ENCODE measurements around the gene KRTAP10-2. TPM values are rescaled to one million over a fixed set of nuclear protein-coding genes. Genes with fewer than 3 reads are reported as not detected.
"Not testable (repeated sequence)": the region's sequence is repeated elsewhere in the genome, so short reads cannot be mapped to it uniquely, and the experiment has no call there.

KRTAP10-2 gene
- not detected for total RNA-seq

DNA sequence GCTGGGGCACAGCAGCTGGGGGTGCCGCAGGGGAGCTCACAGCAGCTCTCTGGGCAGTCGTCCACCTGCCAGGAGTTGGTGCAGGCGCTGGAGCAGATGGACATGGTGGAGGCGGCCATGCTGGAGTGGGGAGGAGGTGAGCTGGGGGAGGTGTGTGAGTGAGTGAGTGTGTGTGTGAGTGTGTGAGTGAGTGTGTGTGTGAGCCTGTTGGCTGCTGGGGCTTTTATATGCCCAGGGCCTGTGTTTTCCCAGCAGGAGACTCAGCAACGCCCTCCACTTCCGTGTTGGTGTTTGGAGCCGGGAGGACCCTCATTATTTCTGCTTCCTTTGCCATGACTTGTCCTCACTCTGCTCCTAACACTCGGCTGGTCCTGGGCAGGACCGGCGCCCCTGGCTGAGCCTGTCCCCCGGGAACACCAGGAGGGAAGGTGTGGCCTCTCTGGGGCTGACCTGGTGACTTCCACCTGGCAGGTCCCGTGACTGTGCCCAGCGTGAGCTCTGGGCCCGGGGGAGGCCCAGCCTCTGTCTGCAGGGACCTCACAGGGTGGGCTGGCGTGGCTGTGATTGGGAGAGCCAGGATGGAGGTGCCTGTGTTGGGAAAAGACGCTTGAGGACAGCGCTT lies at the start of gene KRTAP10-2:
Gene KRTAP10-2, minus strand, starts transcription at position 166 of the 622 bp plus-strand sequence. Its CDS starts 47 bp downstream, at position 119.
- Histone ChIP-seq H3K27me3 (peaks cover 0 to 51% of the 10 kb centered on the region in 2 donors), H3K27ac (no peak within 1 kb of the TSS), H3K9me3 (peaks cover under 1 to 5% of the 10 kb centered on the region in 2 donors), H3K36me3 (no peaks in the 10 kb centered on the region), H3K4me3 (no peak within 1 kb of the TSS), H3K4me1 (no peaks in the 10 kb centered on the region)
- intact Hi-C loops (cut with DNase I; ENCODE audit: low total_unique reads), result no loop called here
- peak in 1 of 2 donors; percentile 36 for DNase-seq (ENCODE audit: low spot score in 2 of 2)
- no peak for TF ChIP-seq POLR2A (IDR thresholded peaks at IDR 0.05)
- no peak for TF ChIP-seq CTCF (IDR thresholded peaks at IDR 0.05)
- TF ChIP-seq POLR2AphosphoS5 (IDR thresholded peaks at IDR 0.05), result no peak

GRCh38 chr21:44601091-44601490 lies 49.8 kb upstream of the KRTAP10-2 start:
- H3K4me3 ChIP-seq; H3K36me3 ChIP-seq; H3K4me1 ChIP-seq; H3K27ac ChIP-seq; intact Hi-C loops (cut with DNase I; ENCODE audit: low total_unique reads); DNase-seq (ENCODE audit: low spot score in 2 of 2): not testable (repeated sequence)
- Histone ChIP-seq H3K27me3 (peaks cover 0 to 56% of the 10 kb centered on the region in 2 donors), H3K9me3 (peaks cover 0 to 12% of the 10 kb centered on the region in 2 donors)

GRCh38 chr21:44600118-44600978 lies 49.0 kb upstream of the KRTAP10-2 start, which contains the start of gene KRTAP10-7:
Gene KRTAP10-7, plus strand, starts transcription at chr21:44600597. Its CDS starts 25 bp downstream, at chr21:44600622.
- H3K4me1 ChIP-seq; intact Hi-C loops (cut with DNase I; ENCODE audit: low total_unique reads); H3K27ac ChIP-seq; H3K36me3 ChIP-seq; DNase-seq (ENCODE audit: low spot score in 2 of 2); H3K4me3 ChIP-seq: not testable (repeated sequence)
- H3K27me3 ChIP-seq, result peaks cover 0 to 60% of the 10 kb centered on the region in 2 donors
- peaks cover 0 to 12% of the 10 kb centered on the region in 2 donors for H3K9me3 ChIP-seq

GRCh38 chr21:44599264-44600029 lies 48.1 kb upstream of the KRTAP10-2 start:
- H3K4me3 ChIP-seq, result no peak overlapping the region
- peaks cover 0 to 10% of the 10 kb centered on the region in 2 donors for H3K9me3 ChIP-seq
- H3K27ac ChIP-seq, result no peak overlapping the region
- H3K4me1 ChIP-seq, result no peaks in the 10 kb centered on the region
- no peaks in the 10 kb centered on the region for H3K36me3 ChIP-seq
- no peak for DNase-seq (ENCODE audit: low spot score in 2 of 2)
- H3K27me3 ChIP-seq, result peaks cover 0 to 60% of the 10 kb centered on the region in 2 donors
- no peak for TF ChIP-seq CTCF (IDR thresholded peaks at IDR 0.05)
- no peak for TF ChIP-seq POLR2A (IDR thresholded peaks at IDR 0.05)
- no peak for TF ChIP-seq POLR2AphosphoS5 (IDR thresholded peaks at IDR 0.05)
- intact Hi-C loops (cut with DNase I; ENCODE audit: low total_unique reads), result no loop called here

DNA sequence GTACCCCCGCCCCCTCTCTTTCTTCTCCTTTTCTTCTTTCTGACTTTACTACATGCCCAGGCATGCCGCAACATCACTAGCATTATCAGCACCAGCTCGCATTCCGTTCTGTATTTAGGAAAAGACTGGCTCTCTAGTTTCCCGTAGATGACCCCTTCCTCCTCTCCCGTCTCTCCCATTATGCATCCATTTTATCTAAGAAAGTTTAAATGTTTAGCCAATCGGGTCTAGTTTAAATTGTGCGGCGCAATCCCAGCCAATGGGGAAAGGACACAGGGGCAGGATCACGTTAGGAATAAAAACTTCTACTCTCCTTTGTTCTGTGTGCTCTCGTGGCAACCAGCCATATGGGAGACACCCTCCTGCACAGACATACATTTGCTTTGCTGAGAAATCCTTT lies 46.8 kb upstream of the KRTAP10-2 start:
- intact Hi-C loops (cut with DNase I; ENCODE audit: low total_unique reads), result no loop called here
- Histone ChIP-seq H3K9me3 (peaks cover 0 to 7% of the 10 kb centered on the region in 2 donors), H3K4me1 (no peaks in the 10 kb centered on the region), H3K36me3 (no peaks in the 10 kb centered on the region), H3K27me3 (peaks cover 0 to 50% of the 10 kb centered on the region in 2 donors), H3K4me3 (no peak overlapping the region), H3K27ac (no peak overlapping the region)
- no peak for TF ChIP-seq POLR2A (IDR thresholded peaks at IDR 0.05)
- no peak for DNase-seq (ENCODE audit: low spot score in 2 of 2)

DNA sequence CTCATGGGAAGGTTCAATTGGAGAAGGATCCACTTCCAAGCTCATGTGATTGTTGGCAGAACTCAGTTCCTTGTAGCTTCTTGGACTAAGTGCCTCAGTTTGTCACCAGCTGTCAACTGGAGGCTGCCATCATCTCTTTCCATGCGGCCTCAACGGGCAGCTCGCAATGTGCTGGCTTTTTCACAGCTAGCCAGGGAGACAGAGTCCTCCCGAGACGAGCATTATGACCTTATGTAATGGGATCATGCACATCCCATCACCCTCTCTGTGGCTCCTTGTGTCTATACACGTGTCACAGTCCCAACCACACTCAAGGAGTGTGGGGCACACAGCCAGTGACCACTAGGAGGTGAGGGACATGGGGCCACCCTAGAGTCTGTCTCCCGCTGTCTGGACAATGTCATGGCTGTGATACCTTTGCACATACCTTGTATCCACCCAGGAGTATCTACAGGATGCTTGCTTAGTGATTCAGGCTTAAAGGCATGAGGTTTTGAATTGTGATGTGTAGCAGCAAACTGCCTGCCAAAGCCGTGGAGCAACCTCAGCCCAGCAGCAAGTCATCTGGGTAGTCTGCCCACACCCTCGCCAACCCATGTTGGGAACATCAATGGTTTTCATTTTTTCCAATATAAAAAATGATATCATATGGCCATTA lies 44.9 kb upstream of the KRTAP10-2 start:
- Histone ChIP-seq H3K4me3 (no peak overlapping the region), H3K27ac (no peak overlapping the region), H3K9me3 (peaks cover 0 to 7% of the 10 kb centered on the region in 2 donors), H3K4me1 (no peaks in the 10 kb centered on the region), H3K27me3 (peaks cover 0 to 47% of the 10 kb centered on the region in 2 donors), H3K36me3 (no peaks in the 10 kb centered on the region)
- intact Hi-C loops (cut with DNase I; ENCODE audit: low total_unique reads), result no loop called here
- DNase-seq (ENCODE audit: low spot score in 2 of 2), result no peak
- TF ChIP-seq CTCF (IDR thresholded peaks at IDR 0.05) (no peak), POLR2AphosphoS5 (IDR thresholded peaks at IDR 0.05) (no peak), POLR2A (IDR thresholded peaks at IDR 0.05) (no peak)

All from breast epithelium (tissue), 4 donors.